Gastroesophageal sphincter (tissue), 4 donors: ENCODE data around the gene PRPS1L1. TPM values are rescaled to one million over a fixed set of nuclear protein-coding genes. Genes with fewer than 3 reads are reported as not detected.

ENCODE experiments used
- ATAC-seq: fragments of 150-250 bp; one replicate; pipeline ENCODE4 v1.9.1; 2016; ENCODE audit warnings: mild to moderate bottlenecking, moderate library complexity
- H3K27ac ChIP-seq, 4 donors: fragments of 200-600 bp; sonication (generic) in 3 of 4; 1 replicate in 3 of 4; 2 replicates in 1 of 4; pipeline ENCODE4 v1.5.1; 2016 to 2019
- H3K27me3 ChIP-seq: fragments of 200-600 bp; sonication (generic); one replicate; pipeline ENCODE4 v1.5.1; 2019
- H3K36me3 ChIP-seq, 2 donors: fragments of 200-600 bp; sonication (generic); one replicate each; pipeline ENCODE4 v1.5.1; 2019; ENCODE audit warnings: control low read depth in 1 of 2
- H3K4me1 ChIP-seq, 3 donors: fragments of 200-600 bp; sonication (generic); 1 replicate in 2 of 3; 2 replicates in 1 of 3; pipeline ENCODE4 v1.5.1; 2016 to 2019; ENCODE audit warnings: control low read depth in 2 of 3
- H3K4me3 ChIP-seq, 2 donors: fragments of 200-600 bp; sonication (generic); one replicate each; pipeline ENCODE4 v1.5.1; 2019; ENCODE audit warnings: mild to moderate bottlenecking in 1 of 2, moderate library complexity in 1 of 2
- H3K9me3 ChIP-seq, 3 donors: fragments of 200-600 bp; sonication (generic); one replicate each; pipeline ENCODE4 v1.5.1; 2017 to 2019; ENCODE audit warnings: control low read depth in 2 of 3
- CTCF ChIP-seq, 4 experiments: fragments of 200-600 bp in 2 of 4; fragments of 450-650 bp in 2 of 4; sonication (generic) in 1 of 4; IDR thresholded peaks; one replicate each; pipeline ENCODE4 v1.5.1; 2017 to 2019; ENCODE audit warnings: antibody characterized with exemption in 4 of 4, mild to moderate bottlenecking in 2 of 4, moderate library complexity in 2 of 4
- EP300 ChIP-seq: sonication (generic); formaldehyde crosslinking; IDR thresholded peaks from one replicate; pipeline ENCODE4 v1.6.1; 2017; ENCODE audit warnings: antibody characterized with exemption, mild to moderate bottlenecking
- POLR2A ChIP-seq, 2 donors: fragments of 450-650 bp; IDR thresholded peaks; one replicate each; pipeline ENCODE4 v1.6.1; 2017; ENCODE audit warnings: antibody characterized with exemption in 2 of 2, mild to moderate bottlenecking in 2 of 2, moderate library complexity in 1 of 2
- POLR2AphosphoS5 ChIP-seq: sonication (generic); formaldehyde crosslinking; IDR thresholded peaks from one replicate; pipeline ENCODE4 v1.6.1; 2017; ENCODE audit warnings: antibody characterized with exemption
- WGBS, 2 donors: methylation state at CpG; one replicate each; pipeline ENCODE4 v1.1.5; 2018; ENCODE audit warnings: low coverage in 1 of 2; 5-methylcytosine and 5-hydroxymethylcytosine counted together
- total RNA-seq, 4 donors: library from RNA; depleted of rRNA; stranded (reverse); fragments of >200 nt; gene quantifications; one replicate each; pipeline ENCODE4 v1.1.0, GENCODE V29; 2016

PRPS1L1 gene
- total RNA-seq, 4 donors from 2014 or later, result not detected

- Histone ChIP-seq H3K27ac (no peak overlapping the region), H3K4me1 (no peaks in the 10 kb centered on the region), H3K36me3 (no peaks in the 10 kb centered on the region), H3K9me3 (no peaks in the 10 kb centered on the region), H3K4me3 (no peak overlapping the region), H3K27me3 (no peaks in the 10 kb centered on the region)
- ATAC-seq, result no peak
- WGBS, 2 donors, result 91 to 93% methylated on average over 3 to 6 of the region's 6 CpGs
- TF ChIP-seq CTCF (IDR thresholded peaks at IDR 0.05), result no peak
- TF ChIP-seq POLR2A (IDR thresholded peaks at IDR 0.05), result no peak
- TF ChIP-seq EP300, result no peak
Observed at GRCh38 chr7:17988141-17988540, 39.5 kb downstream of the PRPS1L1 start.

- no peaks in the 10 kb centered on the region for H3K4me1 ChIP-seq
- ATAC-seq, result peak; percentile 14
- no peak for TF ChIP-seq POLR2A (IDR thresholded peaks at IDR 0.05)
- no peaks in the 10 kb centered on the region for H3K27me3 ChIP-seq
- H3K4me3 ChIP-seq, result no peak overlapping the region
- H3K9me3 ChIP-seq, result no peaks in the 10 kb centered on the region
- H3K27ac ChIP-seq, result no peak overlapping the region
- no peaks in the 10 kb centered on the region for H3K36me3 ChIP-seq
- 17 to 27% methylated on average over 1 of the region's 1 CpG for WGBS, 2 donors
Observed at GRCh38 chr7:17986851-17987250, 40.8 kb downstream of the PRPS1L1 start.

- no peak overlapping the region for H3K4me3 ChIP-seq
- no peaks in the 10 kb centered on the region for H3K4me1 ChIP-seq
- H3K9me3 ChIP-seq, result no peaks in the 10 kb centered on the region
- TF ChIP-seq EP300, result no peak
- TF ChIP-seq POLR2A (IDR thresholded peaks at IDR 0.05), result no peak
- no peak for TF ChIP-seq CTCF (IDR thresholded peaks at IDR 0.05)
- no peak for TF ChIP-seq POLR2AphosphoS5
- H3K27me3 ChIP-seq, result no peaks in the 10 kb centered on the region
- H3K27ac ChIP-seq, result no peak overlapping the region
- WGBS, 2 donors, result 87 to 100% methylated on average over 2 to 5 of the region's 6 CpGs
- ATAC-seq, result no peak
- no peaks in the 10 kb centered on the region for H3K36me3 ChIP-seq
Observed at GRCh38 chr7:17985473-17986239, 42.0 kb downstream of the PRPS1L1 start.

- WGBS, 2 donors, result 93 to 100% methylated on average over 1 of the region's 1 CpG
- no peaks in the 10 kb centered on the region for H3K27me3 ChIP-seq
- ATAC-seq, result no peak
- no peaks in the 10 kb centered on the region for H3K4me1 ChIP-seq
- H3K9me3 ChIP-seq, result no peaks in the 10 kb centered on the region
- TF ChIP-seq CTCF (IDR thresholded peaks at IDR 0.05) (no peak), EP300 (no peak), POLR2AphosphoS5 (no peak), POLR2A (IDR thresholded peaks at IDR 0.05) (no peak)
- no peaks in the 10 kb centered on the region for H3K36me3 ChIP-seq
- no peak overlapping the region for H3K4me3 ChIP-seq
- no peak overlapping the region for H3K27ac ChIP-seq
Observed at GRCh38 chr7:17984288-17984687, 43.4 kb downstream of the PRPS1L1 start.

GRCh38 chr7:17983221-17984062 is 44.2 kb downstream of the PRPS1L1 start:
- ATAC-seq, result no peak
- no peaks in the 10 kb centered on the region for H3K4me1 ChIP-seq
- no peaks in the 10 kb centered on the region for H3K27me3 ChIP-seq
- H3K4me3 ChIP-seq, result no peak overlapping the region
- no peaks in the 10 kb centered on the region for H3K36me3 ChIP-seq
- TF ChIP-seq POLR2AphosphoS5 (no peak), CTCF (IDR thresholded peaks at IDR 0.05) (no peak), EP300 (no peak), POLR2A (IDR thresholded peaks at IDR 0.05) (no peak)
- no peak overlapping the region for H3K27ac ChIP-seq
- 43 to 48% methylated on average over 3 of the region's 3 CpGs for WGBS, 2 donors
- H3K9me3 ChIP-seq, result no peaks in the 10 kb centered on the region
